Activated effector memory CD4-positive, alpha-beta T cell treated with anti-CD3 and anti-CD28 coated beads, Interleukin-2, amount 50 U/mL, for 16 hours (primary cell): ENCODE data around the gene ATG14.
"Not testable (repeated sequence)": the region's sequence is repeated elsewhere in the genome, so short reads cannot be mapped to it uniquely, and the experiment has no call there.

Source experiments
- DNase-seq: peaks from one replicate; pipeline ENCODE4 v3.0.0-alpha.2; 2020

Gene ATG14

DNA sequence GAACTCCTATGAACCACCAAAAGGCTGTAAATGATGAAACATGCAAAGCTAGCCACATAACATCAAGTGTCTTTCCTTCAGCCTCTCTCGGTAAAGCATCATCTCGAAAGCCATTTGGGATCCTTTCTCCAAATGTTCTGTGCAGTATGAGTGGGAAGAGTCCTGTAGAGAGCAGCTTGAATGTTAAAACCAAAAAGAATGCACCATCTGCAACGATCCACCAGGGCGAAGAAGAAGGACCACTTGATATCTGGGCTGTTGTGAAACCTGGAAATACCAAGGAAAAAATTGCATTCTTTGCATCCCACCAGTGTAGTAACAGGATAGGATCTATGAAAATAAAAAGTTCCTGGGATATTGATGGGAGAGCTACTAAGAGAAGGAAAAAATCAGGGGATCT, 61.2 kb downstream of the ATG14 start:
- no peak for DNase-seq

DNA sequence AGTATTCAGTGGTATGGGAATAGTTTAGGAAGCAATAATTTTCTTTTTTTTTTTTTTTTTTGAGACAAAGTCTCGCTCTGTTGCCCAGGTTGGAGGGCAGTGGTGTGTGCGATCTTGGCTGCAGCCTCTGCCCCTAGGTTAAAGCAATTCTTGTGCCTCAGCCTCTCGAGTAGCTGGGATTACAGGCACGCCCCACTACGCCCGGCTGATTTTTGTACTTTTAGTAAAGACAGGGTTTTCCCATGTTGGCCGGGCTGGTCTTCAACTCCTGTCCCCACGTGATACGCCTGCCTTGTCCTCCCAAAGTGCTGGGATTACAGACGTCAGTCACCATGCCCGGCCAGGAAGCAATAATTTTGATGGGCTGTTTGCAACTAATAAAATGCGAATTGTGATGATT, 62.1 kb downstream of the ATG14 start:
- no peak for DNase-seq

DNA sequence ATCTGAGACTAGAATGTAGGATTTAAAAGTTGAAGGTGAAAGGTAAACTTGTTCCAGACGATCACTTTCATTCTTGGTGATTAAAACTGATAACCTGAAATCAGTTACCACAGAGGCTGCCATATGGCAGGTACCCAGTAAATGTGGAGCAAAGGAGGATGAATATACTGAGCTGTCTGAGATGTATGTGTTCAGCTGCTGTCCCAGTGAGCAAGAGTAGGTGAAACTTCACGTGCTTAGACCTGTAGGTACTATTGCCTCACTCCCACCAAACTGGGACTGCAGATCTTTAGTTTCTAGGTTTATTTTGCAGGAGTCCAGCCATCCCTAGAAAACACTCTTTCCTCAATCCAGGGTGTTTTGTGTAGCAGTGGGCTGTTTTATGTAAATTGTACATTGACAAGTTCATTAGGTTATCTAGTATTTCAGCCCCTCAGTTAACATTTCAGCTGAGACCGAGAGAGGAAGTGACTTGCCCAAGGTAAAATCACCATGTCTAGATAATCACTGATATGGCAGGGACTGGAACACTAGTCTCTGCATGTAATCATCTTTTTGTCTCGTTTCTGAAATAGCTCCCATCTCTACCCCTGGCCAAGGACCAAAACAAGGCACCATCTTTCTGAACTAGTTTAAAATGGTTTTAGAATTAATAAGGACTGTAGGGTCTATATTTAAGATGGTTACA, 62.7 kb downstream of the ATG14 start:
- DNase-seq, result no peak

DNA sequence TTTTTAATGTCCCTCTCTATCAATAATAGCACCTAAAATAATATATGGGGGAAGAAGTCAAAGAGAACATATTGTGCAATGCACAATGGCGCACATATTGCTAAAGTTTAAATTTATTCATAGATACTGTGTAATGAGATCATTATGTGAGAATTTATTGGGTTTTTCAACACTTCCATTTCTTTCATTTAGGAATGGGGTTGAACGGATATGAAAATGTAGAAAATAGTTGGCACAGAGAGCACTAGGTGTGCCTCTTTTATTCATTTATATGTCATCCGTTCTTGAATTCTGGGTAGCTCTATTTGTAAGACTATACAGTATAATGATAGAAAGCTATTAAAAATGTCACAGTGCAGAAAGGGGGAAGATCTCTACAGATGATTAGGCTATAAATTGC, 63.9 kb downstream of the ATG14 start:
- no peak for DNase-seq

DNA sequence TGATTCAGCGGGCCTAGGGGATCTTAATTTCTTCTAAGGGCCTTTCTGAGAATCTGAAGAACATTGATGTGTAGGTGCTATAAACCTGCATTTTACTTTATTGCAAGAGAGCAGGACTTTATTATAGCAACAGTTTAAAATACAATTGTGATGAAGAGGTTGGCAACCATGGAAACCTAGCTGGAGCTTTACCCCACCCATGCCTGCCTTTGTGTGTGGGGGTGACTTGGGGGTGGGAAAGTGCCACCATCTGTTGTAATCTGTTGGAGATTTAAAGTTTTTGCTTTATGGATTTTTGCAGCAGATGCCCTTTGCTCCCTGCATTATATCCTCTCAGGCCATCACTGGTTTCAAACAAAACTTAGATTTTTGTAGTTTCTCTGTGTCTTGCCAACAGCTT, 64.6 kb downstream of the ATG14 start:
- DNase-seq, result no peak

DNA sequence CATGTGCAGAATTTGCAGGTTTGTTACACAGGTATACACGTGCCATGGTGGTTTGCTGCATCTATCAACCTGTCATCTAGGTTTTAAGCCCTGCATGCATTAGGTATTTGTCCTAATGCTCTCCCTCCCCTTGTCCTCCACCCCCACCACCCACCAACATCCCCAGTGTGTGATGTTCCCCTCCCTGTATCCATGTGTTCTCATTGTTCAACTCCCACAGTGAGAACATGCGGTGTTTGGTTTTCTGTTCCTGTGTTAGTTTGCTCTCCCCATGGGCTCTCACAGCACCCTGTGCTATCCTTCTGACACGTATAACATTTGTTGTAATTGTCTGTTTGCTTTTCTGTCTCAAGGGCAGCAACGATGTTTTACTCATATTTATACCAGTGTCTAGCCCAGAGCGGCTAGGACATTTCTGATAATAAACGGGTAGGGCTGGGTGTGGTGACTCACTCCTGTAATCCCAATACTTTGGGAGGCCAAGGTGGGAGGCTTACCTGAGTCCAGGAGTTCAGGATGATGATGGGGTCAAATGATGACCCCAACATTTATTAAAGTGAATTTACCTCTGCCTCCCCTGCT, 67.0 kb downstream of the ATG14 start:
- not testable (repeated sequence) for DNase-seq

DNA sequence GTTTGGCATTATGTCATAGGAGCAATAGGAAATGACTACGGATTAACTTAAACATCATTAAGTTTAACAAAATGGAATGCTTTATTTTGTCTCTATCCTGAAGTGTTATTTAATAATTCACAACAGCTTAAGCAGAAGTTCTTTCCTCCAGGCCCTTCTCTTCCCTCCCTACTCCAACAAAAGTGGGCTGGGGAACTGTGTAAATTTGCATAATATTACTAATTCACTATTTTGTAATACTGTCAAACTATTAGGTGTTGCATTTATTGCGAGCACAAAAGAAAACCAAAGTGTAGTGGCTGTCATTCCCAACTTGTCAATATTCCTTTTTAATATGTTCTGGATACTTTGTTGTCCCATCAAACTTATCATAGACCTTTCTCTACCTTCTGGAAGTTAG, 69.8 kb downstream of the ATG14 start:
- no peak for DNase-seq

DNA sequence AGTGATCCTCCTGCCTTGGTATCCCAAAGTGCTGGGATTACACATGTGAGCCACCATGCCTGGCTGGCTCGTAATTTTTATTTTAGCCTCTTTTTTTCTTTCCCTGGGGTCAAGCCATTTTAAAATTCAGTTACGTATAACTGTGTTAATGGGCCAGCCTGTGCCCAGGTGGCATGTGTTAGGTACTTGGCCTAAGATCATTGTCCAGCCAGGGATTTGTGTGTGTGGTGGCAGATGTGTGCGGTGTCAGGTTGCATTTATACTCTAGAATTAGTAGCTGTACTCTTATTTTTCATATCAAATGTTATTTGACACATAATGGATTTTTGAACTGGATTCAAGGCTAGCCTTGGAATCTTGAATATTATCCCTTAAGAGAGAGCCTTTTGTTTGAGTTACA, 71.1 kb downstream of the ATG14 start:
- no peak for DNase-seq

DNA sequence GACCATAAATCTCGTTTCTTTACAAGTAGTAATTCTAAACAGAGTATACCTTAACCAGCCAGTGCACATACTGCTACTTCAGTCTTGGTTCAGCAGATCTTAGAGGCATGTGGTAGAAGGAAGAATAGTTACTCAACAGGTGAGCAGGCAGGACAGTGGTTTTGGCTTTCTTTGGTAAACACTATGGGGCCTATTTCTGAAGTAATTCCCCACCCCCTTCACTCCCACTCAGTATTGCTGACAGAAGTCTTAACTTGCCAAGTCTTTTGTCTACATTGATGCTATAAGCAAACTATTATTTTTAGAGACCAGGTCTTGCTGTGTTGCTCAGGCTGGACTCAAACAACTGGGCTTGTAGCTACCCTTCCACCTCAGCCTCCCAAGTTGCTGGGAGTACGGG, 71.9 kb downstream of the ATG14 start:
- no peak for DNase-seq

DNA sequence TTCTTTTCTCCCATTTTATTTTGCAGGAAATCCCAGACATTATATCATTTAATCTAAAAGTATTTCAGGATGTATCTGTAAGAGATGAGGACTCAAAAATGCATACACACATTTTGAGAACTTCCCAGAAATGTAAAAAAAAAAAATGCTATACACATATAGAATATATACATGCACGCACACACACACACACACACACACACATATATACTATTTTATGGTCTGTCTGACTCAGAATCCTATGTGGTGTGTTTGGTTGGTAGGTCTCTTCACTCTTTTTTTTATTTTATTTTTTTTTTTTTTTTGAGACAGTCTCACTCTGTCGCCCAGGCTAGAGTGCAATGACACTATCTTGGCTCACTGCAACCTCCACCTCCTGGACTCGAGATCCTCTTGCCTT, 74.9 kb downstream of the ATG14 start:
- DNase-seq, result no peak

DNA sequence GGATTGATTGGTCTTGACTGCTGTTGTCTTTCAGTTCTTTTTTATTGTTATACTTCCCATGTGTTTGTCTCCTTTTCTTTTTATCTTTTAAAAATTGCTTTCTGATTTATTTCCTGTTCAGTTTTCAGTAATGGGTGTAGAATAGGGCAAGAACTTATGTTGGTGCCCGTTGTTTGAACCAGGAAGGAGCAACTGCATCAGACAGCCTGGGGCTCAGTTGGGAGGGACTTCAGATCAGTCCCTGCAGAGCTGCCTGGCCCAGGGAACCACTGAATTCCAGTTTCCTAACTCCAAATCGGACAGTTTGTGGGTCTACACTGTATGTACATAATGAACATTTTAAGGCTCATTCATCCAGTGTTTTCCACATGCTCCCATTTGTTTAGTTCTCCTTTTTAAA, 75.5 kb downstream of the ATG14 start:
- DNase-seq, result peak; percentile 68

DNA sequence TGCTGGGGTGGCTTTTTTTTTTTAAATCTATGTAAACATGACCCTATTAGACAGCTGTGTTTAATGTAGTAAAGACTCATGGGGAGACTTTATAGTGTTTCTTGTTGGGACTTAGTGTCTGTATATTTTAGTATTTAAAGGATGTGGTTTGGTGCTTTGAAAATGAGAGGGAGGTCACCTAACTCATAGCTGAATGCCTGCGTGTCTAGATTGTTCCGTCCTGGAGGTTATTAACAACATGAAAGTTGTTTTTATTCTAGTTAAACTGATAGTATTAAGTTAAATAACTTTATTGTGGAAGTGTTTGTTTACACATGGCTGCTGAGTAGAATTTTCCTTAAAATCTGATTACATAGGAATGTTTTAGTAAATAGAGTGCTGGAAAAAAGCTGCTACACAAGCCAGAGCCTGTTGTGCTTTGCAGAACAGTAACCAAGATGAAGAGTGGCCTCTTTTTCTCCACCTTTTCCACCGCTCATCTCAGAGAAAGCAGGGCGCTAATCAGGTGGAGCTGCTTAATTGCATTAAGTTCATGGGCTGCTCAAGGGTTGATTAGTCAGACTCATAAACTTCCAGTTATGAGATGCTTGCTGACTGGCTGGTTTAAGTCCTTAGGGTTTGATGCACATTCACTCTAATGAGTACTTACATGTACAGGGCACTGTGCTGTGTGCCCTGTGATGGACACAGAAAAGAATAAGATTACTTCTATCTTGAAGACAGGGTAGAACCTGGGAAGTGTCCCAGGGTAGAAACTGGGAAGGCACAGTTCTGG, 77.7 kb downstream of the ATG14 start:
- DNase-seq, result no peak

DNA sequence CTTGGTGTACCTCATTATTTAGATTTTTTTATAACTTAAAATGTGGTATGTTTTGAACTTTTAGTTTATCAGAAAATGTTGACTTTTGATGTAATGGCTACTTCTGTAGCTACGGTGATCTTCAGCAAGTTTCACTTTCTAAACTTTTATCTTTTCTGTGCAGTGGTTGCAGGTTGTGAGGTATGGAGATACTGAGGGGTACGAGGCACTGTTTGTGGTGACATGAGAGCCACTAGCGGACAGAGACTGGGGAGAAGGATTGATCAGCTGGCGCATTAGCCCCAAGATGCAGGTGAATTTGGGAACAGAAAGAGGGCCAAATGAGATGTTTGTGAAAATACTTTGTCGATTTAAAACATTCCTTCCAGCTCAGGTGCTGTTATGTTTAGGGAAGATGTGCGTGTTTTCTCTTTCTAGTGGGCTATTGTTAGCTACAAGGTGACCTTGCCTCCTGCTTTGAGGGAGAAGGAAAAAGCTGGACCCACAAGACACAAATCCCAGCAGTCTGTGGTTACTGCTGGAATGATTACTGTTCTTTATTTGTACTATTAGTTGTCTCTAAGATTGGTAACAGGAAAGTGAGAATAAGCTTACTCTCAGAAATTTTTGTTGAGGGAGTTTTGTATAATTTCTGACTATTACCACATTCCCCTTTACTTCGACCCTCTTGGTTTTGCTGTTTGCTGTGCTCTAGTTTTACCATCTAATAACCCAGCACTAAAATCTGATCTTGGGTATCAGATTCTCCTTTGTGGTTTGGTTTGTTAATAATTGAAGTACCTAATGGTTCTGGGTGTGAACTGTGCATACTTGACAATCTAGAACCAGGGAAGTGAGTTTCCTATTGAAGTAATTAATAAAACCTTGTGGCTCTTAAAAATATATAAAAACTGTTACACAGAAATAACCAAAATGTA, 78.7 kb downstream of the ATG14 start:
- DNase-seq, result no peak

DNA sequence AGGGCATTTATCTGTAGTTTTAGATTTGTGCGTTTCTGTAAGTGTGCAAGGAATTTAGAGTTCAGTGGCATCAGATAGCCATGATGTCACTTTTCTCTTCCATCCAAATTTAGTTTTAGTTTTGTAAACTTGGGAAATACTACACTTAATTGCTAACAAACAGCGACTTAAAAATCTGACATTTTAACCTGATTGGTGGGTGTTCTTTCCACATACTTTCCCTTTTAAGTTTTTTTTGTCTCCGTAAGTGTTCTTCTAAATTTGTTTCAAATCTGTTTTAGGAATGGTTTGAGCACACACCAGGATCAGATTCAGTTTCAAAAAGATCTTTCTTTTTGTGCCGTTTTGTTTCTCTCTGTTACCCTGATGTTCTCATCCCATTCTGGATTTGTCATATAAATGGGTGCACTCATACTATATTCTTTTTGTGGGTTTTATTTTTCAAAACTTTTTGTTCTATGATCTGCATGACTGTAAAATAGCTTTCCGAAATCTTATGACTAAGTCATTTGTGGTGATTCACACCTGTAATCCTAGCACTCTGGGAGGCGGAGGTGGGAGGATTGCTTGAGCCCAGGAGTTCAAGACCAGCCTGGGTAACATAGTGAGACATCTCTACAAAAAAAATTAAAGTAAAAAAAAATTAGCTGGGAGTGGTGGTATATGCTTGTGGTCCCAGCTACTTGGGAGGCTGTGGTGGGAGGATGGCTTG, 81.5 kb downstream of the ATG14 start:
- peak; percentile 78 for DNase-seq

DNA sequence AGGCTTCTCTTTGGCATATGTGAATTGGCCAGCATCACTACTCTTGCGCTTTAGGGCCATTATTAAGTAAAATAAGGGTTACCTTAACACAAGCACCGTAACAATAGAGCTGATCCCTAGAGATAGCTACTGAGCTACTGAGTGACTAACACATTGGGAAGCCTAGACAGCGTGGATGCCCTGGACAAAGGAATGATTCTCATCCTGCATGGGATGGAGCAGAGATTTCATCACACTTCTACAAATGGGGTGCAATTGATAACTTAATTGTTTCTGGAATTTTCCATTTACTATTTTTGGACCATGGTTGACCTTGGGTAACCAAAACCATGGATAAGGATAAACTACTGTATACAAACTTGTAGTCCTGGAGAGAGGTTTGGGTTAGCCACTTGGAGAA, 83.3 kb downstream of the ATG14 start:
- no peak for DNase-seq

DNA sequence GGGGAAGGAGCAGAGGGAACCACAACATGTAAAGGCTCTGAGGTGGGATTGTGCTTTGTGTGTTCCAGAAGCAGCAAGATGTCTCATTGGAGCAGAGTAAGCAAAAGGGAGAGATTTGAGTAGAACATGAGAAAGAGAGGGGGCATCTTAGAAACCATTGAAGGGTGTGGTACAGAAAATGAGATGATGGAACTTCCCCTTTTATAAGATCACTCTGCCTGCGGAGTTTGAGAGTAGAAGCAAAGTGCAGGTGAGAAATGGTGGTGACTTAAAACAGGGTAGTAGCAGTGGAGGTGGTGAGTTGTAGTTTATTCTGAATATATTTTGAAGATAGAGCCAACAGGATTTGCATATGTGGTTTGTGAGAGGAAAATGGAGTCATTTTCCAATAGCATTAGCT, 84.5 kb downstream of the ATG14 start:
- DNase-seq, result no peak

DNA sequence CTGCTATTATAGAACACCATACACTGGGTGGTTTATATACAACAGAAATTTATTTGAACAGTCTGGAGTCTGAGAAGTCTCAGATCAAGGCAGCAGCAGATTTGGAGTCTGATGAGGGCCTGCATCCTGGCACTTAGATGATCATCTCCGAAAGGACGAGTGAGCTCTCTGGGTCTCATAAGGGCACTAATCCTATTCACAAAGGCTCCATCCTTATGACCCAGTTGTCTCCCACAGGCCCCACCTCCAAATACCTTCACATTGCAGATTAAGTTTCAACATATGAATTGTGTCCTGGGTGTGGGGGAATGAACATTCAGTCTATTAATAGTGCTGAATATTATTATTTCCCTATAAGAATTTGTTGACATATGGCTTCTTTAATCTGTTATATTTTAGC, 86.8 kb downstream of the ATG14 start:
- DNase-seq, result no peak

DNA sequence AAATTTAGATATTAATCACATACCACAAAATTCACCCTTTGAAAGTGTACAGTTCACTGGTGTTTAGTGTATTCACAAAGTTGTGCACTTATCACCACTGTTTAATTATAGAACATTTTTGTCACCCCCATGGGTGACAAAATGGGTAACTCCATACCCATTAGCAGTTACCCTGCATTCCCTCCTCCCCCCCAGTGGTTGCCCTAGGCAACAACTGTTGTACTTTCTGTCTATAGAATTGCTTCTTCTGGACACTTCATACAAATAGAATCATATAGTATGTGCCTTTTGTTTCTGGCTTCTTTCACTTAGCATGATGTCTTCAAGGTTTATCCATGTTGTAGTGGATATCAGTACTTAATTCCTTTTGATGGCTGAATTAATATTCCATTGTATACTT, 87.7 kb downstream of the ATG14 start:
- no peak for DNase-seq

DNA sequence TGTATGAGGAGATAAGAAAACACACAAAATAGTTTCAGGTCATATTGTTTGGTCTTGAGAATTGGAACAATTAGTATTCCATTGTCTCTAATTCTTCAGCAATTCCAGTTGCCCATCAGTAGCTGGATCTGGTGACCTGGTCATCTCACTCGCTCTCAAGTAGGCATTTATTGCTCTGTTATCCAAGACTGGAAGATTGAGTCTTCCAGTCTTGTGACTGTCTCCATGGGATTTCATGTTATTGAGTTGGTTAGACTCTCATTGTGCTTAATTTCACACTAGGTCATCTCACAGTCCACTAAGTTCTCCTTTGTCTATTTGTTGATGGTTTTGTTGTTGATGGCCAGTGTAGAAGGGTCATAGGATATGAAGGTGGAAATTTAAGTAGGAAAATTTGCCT, 92.9 kb downstream of the ATG14 start:
- DNase-seq, result no peak

DNA sequence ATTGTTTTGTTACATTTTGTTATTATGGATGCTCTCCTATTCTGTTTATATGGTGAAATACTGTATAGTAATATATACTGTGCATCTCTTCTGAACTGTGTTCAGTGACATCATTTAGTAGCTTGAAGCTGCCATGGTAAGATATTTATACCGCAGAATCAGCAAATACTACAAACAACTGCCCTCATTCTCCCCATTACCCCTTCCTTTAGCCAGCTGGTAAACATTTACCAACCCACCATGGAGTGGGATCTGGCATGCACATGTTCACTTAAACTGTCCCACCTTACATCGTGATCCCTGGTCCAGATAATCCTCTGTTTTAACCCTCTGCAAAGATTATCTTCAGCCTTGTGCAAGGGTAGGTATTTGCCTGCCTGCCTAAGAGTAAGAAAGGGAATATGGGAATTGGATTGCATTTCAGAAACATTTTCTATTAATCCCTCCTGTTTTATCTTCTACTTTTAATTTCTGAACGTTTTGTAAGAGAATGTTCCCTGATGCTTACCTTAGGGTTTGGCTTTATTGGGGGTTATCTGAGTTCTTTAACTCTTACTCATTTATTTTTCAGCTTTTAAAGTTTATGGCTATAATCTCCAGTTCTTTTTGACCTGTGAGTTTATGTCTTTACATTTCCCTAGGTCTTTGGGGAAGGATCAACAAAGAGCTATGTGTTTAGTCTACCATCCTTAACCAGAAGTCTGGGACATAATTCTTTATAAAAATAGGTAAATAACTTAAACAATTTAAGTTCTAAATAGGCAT, 93.9 kb downstream of the ATG14 start:
- no peak for DNase-seq

DNA sequence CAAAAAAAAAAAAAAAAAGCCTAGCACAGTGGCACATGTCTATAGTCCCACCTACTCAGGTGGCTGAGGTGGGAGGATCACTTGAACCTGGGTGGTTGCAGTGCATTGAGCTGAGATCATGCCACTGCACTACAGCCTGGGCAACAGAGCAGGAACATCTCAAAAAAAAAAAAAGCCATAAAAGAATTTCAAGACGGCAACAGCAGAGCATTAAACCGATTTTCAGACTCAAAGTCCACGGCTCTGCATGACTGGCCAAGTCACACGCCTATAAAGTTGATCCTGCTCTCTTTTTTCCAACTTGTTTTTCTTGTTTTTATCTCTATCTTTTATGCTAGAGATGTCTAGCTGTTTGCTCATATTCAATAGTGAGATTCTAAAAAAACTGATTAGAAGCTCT, 95.1 kb downstream of the ATG14 start:
- no peak for DNase-seq
